Activated T-cell treated with anti-CD3 and anti-CD28 coated beads, Interleukin-2, amount 50 U/mL, for 4 hours (primary cell): Measurements from ENCODE around the gene NT5E. TPM values are rescaled to one million over a fixed set of nuclear protein-coding genes. Genes with fewer than 3 reads are reported as not detected.

Source experiments
- ATAC-seq, 2 donors: fragments of 200-7000 bp; cut with Tn5 transposase; one replicate each; pipeline ENCODE4 v1.10.0; 2021
- DNase-seq: peaks from one replicate; pipeline ENCODE4 v3.0.0-alpha.2; 2020
- H3K27me3 Mint-ChIP-seq: one replicate; pipeline ENCODE4 v1.8.0; 2021; ENCODE audit warnings: low read depth, mixed read lengths
- H3K36me3 Mint-ChIP-seq: one replicate; pipeline ENCODE4 v1.8.0; 2022; ENCODE audit warnings: mixed read lengths; ENCODE audit not compliant: insufficient read depth
- H3K4me1 Mint-ChIP-seq: one replicate; pipeline ENCODE4 v1.8.0; 2021; ENCODE audit warnings: low read depth, mixed read lengths
- H3K4me3 Mint-ChIP-seq: one replicate; pipeline ENCODE4 v1.8.0; 2021; ENCODE audit warnings: mild to moderate bottlenecking, moderate library complexity, mixed read lengths
- H3K9me3 Mint-ChIP-seq: one replicate; pipeline ENCODE4 v1.8.0; 2021; ENCODE audit warnings: mixed read lengths
- total RNA-seq, 3 donors: library from RNA; stranded (reverse); gene quantifications; one replicate each; pipeline ENCODE4 v1.2.1, GENCODE V29; 2021

The NT5E gene
- total RNA-seq, 3 donors from 2014 or later, result 9.4 to 18.4 (median 13.4) TPM

DNA sequence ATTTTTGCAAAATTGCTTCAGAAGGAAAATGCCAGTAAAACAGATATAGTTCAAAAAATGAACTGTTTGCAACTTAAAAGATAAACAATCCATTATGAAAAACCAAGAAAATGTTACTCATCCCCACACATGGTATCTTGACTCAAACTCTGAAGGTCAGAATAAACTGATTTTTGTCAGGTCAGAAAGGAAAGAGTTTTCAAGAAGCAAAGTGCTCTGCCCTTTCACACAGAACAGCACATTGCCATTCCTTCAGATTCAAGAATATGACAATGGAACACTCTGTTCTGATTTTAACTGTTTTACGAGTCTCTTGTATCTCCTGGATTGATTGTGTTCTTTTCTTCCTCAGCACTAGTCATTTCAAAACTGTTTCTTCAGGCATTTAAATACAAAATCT, 33.8 kb upstream of the NT5E start:
- H3K4me3 Mint-ChIP-seq, result no peak overlapping the region
- DNase-seq (no peak), ATAC-seq (no peak)
- peaks cover 7% of the 10 kb centered on the region for H3K4me1 Mint-ChIP-seq
- H3K9me3 Mint-ChIP-seq, result no peaks in the 10 kb centered on the region
- H3K27me3 Mint-ChIP-seq, result peaks cover 4% of the 10 kb centered on the region
- H3K36me3 Mint-ChIP-seq, result no peaks in the 10 kb centered on the region

DNA sequence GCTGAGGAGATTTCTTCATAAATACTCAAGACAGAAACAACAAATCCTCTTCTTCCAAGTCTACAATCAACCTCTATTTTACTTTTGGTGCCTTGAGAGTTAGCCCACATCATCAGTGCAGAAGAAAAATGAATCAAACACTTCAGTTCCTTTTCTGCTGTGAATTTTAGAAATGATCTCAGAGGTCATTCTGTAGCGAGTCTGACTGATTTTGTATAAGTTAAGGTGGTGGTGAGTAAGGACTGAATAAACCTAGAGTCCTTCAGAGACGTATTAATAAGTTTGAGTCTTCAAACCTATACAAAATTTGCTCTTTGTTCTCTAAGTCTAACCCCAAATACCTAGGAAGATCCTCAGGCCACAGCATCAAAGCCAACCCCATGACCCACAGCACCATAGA, 33.1 kb upstream of the NT5E start:
- Mint-ChIP-seq H3K4me1 (peaks cover 7% of the 10 kb centered on the region), H3K9me3 (no peaks in the 10 kb centered on the region), H3K4me3 (no peak overlapping the region), H3K36me3 (no peaks in the 10 kb centered on the region), H3K27me3 (peaks cover 4% of the 10 kb centered on the region)
- ATAC-seq, result no peak
- DNase-seq, result no peak

DNA sequence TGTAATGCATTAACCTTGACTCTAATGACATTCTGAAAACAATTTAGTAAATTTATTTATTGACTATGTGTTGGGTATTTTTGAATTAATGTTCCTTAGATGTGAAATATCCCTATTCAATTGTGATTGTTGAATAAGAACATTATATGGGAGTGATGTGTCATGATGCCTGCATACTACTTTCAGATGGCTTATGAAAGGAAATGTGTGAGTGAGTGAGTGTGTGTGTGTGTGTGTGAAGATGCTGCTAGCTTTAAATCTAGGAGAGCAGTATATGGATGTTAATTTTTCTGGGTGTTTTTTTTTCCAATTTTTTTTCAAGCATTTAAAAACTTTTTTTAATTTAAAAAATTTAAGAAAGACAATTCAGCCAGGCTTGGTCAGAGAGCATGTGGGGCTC, 32.5 kb upstream of the NT5E start:
- DNase-seq (no peak), ATAC-seq (no peak)
- Mint-ChIP-seq H3K9me3 (no peaks in the 10 kb centered on the region), H3K4me1 (peaks cover 7% of the 10 kb centered on the region), H3K36me3 (no peaks in the 10 kb centered on the region), H3K4me3 (no peak overlapping the region), H3K27me3 (peaks cover 4% of the 10 kb centered on the region)

DNA sequence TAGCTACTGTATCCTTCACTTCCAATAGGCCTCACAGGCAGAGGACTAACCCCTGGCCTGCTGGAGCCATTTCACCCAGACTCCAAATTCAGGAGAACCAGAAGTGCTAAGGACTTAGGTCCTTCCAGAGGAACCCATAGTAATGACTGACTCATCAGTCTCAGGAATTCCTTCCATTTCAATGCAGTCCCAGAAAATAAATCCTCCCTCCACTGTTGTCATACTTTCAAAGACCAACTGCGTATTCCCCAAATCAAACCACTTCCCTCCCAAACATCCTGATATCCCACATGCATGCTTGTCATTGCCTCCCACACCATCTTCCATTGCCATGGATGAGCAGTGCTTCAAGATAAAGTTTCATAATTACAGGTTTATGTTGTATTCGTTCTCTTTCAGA, 31.8 kb upstream of the NT5E start:
- H3K36me3 Mint-ChIP-seq, result no peaks in the 10 kb centered on the region
- ATAC-seq, result no peak
- H3K27me3 Mint-ChIP-seq, result peaks cover 4% of the 10 kb centered on the region
- H3K9me3 Mint-ChIP-seq, result no peaks in the 10 kb centered on the region
- H3K4me1 Mint-ChIP-seq, result peaks cover 7% of the 10 kb centered on the region
- H3K4me3 Mint-ChIP-seq, result no peak overlapping the region
- DNase-seq, result no peak

DNA sequence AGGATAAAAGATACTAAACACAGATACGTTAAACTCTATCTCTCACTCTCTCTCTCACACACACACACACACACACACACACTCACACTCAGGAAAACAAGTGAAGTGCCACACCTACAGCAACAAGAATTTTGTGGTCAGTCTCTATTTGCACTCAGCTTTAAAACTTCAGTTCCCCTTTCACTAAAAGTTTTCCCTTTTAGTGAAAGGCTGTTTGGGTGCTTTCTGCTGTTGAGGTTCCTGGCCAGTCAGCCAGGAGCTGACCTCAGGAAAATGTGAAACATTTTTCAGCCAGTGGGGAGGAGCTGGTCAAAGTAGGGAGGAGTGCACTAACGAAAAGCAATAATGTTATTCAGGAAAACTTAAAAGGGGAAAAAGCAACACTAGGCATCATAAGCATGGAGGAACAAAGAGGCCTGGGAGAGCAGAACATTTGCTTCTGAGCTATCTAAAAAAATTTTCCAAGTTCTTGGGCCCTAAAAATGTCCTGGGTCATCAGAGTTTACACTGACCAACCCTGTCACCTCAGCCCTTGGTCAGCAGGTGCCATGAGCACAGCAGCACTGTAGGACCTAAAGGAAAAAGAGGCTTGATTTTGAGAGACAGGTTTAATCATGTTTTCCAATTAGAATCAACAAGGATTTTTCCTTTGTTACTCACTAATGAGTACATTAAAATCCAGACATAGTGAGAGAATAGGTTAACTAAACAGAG, 30.7 kb upstream of the NT5E start:
- no peaks in the 10 kb centered on the region for H3K36me3 Mint-ChIP-seq
- H3K4me1 Mint-ChIP-seq, result peaks cover 7% of the 10 kb centered on the region
- ATAC-seq, result no peak
- peaks cover 4% of the 10 kb centered on the region for H3K27me3 Mint-ChIP-seq
- no peak overlapping the region for H3K4me3 Mint-ChIP-seq
- no peak for DNase-seq
- H3K9me3 Mint-ChIP-seq, result no peaks in the 10 kb centered on the region

DNA sequence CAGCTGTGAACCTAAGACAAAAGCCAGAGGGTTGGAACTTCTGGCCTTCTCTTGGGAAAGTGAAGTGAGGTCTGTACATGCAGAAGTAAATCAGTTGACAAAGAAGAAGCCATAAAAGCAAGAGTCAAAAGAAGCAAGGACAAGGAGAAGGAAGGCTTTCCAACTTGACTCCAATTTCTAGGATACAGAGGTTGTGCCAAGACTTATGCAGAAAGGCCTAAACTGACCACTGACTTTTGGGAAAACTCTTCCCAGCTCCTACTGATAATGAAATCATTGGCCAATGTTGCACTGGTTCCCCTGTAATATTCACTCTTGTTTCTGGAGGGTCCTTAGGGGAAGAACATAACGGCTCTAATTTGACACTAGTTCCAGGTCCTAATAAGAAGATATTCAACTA, 29.3 kb upstream of the NT5E start:
- peaks cover 4% of the 10 kb centered on the region for H3K27me3 Mint-ChIP-seq
- peaks cover 7% of the 10 kb centered on the region for H3K4me1 Mint-ChIP-seq
- ATAC-seq (no peak), DNase-seq (no peak)
- H3K4me3 Mint-ChIP-seq, result no peak overlapping the region
- H3K36me3 Mint-ChIP-seq, result no peaks in the 10 kb centered on the region
- H3K9me3 Mint-ChIP-seq, result peaks cover 10% of the 10 kb centered on the region

DNA sequence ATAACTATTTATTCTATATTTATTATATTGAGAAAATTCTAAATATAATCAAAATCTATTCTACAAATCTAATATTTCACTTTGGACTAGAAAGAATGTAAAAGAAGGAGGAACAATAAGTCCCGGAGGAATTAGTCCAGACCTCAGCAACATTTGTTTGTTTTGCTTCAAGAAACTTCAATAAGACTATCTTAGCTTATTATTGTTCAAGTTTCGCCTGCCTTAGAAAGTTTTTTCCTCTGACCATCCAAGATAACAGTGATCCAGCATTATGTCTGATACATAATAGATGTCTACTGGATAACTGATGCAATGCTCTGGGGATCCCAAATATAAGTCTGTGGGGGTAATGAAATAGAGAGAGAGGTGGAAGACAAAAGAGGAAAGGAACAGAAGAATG, 28.7 kb upstream of the NT5E start:
- no peak for DNase-seq
- no peak overlapping the region for H3K4me3 Mint-ChIP-seq
- H3K27me3 Mint-ChIP-seq, result peaks cover 4% of the 10 kb centered on the region
- H3K4me1 Mint-ChIP-seq, result peaks cover 7% of the 10 kb centered on the region
- peaks cover 14% of the 10 kb centered on the region for H3K9me3 Mint-ChIP-seq
- no peaks in the 10 kb centered on the region for H3K36me3 Mint-ChIP-seq
- no peak for ATAC-seq

DNA sequence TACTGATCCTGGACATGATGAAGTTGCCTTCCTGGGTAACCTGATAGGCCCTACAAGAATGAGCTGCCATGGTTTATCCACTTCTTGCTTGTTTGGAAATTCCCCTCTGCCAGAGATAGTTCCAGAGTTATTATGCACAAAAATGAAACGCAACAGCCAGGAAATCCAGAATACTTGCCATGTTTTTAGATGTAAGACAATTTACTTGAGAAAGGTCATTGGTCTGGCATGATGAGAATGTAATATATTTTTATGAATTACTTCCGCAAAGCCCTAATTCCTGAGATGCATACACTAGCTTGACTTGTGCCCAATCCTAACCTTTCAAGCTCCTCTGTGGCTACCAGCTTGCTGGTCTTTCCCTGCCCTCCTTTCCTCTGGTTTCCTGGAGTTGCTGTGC, 27.9 kb upstream of the NT5E start:
- ATAC-seq (no peak), DNase-seq (no peak)
- H3K9me3 Mint-ChIP-seq, result peaks cover 14% of the 10 kb centered on the region
- H3K4me1 Mint-ChIP-seq, result peaks cover 7% of the 10 kb centered on the region
- H3K36me3 Mint-ChIP-seq, result no peaks in the 10 kb centered on the region
- H3K4me3 Mint-ChIP-seq, result no peak overlapping the region
- H3K27me3 Mint-ChIP-seq, result peaks cover 2% of the 10 kb centered on the region

DNA sequence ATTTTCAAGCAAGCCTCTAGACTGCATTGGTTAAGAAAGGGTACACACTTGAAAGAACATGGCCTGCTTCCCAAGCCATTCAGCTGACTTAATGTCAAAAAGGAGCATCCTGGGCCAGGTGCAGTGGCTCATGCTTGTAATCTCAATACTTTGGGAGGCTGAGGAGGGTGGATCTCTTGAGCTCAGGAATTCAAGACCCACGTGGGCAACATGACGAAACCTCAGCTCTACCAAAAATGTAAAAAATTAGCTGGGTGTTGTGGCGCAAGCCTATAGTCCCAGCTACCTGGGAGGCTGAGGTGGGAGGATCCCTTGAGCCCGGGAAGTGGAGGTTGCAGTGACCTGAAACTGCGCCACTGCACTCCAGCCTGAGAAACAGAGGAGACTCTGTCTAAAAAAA, 26.9 kb upstream of the NT5E start:
- DNase-seq, result no peak

DNA sequence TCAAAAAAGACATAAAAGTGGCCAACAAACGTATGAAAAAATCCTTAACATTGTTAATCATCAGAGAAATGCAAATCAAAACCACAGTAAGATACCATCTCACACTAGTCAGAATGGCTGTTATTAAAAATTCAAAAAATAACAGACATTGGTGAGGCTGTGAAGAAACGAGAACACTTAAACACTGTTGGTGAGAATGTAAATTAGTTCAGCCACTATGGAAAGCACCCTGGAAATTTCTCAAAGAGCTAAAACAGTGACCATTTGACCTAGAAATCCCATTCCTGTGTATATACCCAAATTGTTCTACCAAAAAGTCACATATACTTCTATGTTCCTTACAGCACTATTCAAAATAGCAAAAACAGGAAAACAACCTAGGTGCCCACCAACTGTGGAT, 24.9 kb upstream of the NT5E start:
- Mint-ChIP-seq H3K4me1 (no peaks in the 10 kb centered on the region), H3K4me3 (no peak overlapping the region), H3K36me3 (no peaks in the 10 kb centered on the region), H3K27me3 (peaks cover 3% of the 10 kb centered on the region), H3K9me3 (peaks cover 14% of the 10 kb centered on the region)
- DNase-seq, result no peak
- ATAC-seq, result no peak

More for the DNA sequence above, 26.9 kb upstream of the NT5E start:
- peaks cover 14% of the 10 kb centered on the region for H3K9me3 Mint-ChIP-seq
- peaks cover 5% of the 10 kb centered on the region for H3K27me3 Mint-ChIP-seq
- H3K4me3 Mint-ChIP-seq, result no peak overlapping the region
- H3K4me1 Mint-ChIP-seq, result peaks cover 7% of the 10 kb centered on the region
- no peaks in the 10 kb centered on the region for H3K36me3 Mint-ChIP-seq
- no peak for ATAC-seq

DNA sequence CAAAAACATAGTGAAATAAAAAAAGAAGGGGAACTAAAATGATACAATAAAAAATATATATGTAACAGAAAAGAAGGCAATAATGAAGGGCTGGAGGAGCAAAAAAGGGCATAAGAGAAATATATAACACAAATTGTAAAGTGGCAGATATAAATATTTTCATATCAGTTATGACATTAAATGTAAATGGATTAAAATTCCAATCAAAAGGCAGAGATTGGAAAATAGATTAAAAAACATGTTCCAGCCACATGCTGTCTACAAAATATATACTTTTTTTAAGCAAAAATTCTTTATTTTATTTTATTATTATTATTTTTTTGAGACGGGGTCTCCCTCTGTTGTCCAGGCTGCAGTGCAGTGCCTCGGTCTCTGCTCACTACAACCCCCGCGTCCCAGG, 23.9 kb upstream of the NT5E start:
- no peak overlapping the region for H3K4me3 Mint-ChIP-seq
- H3K27me3 Mint-ChIP-seq, result peaks cover 3% of the 10 kb centered on the region
- peaks cover 14% of the 10 kb centered on the region for H3K9me3 Mint-ChIP-seq
- ATAC-seq, result no peak
- DNase-seq, result no peak
- no peaks in the 10 kb centered on the region for H3K4me1 Mint-ChIP-seq
- H3K36me3 Mint-ChIP-seq, result no peaks in the 10 kb centered on the region

DNA sequence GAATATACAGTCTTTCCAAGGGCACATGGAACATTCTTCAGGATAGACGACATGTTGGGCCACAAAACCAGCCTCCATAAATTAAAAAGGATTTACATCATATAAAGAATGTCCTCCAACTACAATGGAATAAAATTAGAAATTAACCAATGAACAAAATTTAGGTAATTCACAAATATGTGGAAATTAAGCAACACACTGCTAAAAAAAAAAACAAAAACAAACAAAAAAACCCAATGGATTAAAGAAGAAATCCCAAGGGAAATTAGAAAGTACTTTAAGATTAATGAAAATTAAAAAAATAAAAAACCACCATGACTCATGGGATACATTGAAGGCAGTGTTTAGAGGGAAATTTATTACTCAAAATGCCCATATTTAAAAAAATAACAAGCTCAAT, 21.4 kb upstream of the NT5E start:
- Mint-ChIP-seq H3K36me3 (no peaks in the 10 kb centered on the region), H3K4me1 (no peaks in the 10 kb centered on the region), H3K27me3 (peaks cover 3% of the 10 kb centered on the region), H3K9me3 (peaks cover 14% of the 10 kb centered on the region), H3K4me3 (no peak overlapping the region)
- ATAC-seq (no peak), DNase-seq (no peak)

DNA sequence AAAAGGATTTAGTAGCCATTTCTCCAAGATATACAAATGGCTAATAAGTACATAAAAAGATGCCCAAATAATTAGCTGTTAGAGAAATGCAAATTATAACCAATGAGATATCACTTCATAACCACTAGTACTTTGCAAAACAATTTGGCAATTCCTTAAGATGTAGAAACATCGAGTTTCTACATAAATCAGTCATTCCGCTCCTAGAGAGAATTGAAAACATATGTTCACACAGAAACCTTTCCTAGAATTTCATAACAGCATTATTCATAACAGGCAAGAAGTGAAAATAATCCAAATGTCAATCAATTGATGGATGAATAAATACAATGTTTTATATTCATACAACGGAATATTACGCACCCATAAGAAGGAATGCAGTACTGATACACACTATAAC, 20.5 kb upstream of the NT5E start:
- ATAC-seq (no peak), DNase-seq (no peak)
- no peaks in the 10 kb centered on the region for H3K4me1 Mint-ChIP-seq
- H3K36me3 Mint-ChIP-seq, result no peaks in the 10 kb centered on the region
- no peak overlapping the region for H3K4me3 Mint-ChIP-seq
- peaks cover 3% of the 10 kb centered on the region for H3K27me3 Mint-ChIP-seq
- peaks cover 14% of the 10 kb centered on the region for H3K9me3 Mint-ChIP-seq

DNA sequence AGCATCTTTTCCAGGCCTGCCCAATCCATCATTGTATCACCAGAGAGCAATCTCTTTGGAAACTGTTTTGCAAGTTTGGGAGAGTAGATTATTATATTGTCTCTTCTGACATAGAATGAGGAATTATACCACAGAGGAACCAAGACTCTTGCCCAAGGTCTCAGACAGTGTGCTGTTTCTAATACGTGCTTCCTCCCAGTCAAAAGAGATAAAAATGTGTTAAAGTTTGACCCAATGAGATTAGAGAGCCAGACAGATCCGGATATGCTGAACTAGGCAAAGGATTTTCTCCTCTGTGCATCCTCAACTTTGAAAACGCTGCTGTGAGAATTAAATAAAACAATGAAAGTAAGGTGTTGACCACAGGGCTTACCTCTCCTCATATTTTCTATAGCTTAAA, 18.6 kb upstream of the NT5E start:
- no peak for ATAC-seq
- H3K4me1 Mint-ChIP-seq, result no peaks in the 10 kb centered on the region
- no peaks in the 10 kb centered on the region for H3K36me3 Mint-ChIP-seq
- H3K27me3 Mint-ChIP-seq, result peaks cover 3% of the 10 kb centered on the region
- no peak for DNase-seq
- H3K4me3 Mint-ChIP-seq, result no peak overlapping the region
- H3K9me3 Mint-ChIP-seq, result no peaks in the 10 kb centered on the region

DNA sequence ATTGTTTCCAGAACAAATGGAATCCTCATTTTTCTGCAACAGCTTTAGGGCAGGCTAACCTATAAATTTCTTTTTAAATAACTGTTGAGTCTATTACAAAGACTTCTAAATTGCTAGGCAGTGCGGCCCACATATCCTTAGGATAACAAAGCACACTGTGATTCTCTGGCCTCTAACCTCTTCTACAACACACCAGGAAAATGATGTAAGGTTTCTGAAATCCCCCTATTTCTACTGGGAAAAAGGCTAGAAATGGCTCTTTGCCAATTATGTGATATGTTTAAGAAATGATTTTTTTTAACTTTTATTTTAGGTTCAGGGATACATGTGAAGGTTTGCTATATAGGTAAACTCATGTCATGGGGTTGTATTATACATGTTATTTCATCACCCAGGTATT, 17.3 kb upstream of the NT5E start:
- ATAC-seq (no peak), DNase-seq (no peak)
- H3K4me1 Mint-ChIP-seq, result no peaks in the 10 kb centered on the region

DNA sequence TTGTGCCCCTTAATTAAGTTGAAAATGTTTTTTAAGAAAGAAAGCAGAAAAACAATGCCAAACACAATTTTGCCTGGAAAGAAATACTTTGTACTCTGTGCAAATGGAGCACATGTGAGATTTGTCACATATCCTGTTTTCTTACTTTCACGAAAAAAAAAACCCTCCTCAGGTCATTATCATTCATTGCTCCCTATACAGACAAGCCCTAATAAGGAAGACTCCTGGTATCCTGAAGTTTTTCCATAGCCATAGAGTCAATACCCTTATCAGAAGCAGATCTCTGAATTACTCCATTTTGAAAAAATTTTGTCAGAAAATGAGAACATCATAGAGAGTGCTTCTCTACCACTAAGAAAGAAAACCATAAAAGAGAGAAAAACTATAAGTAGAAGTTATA, 14.0 kb upstream of the NT5E start:
- no peaks in the 10 kb centered on the region for H3K4me1 Mint-ChIP-seq
- H3K27me3 Mint-ChIP-seq, result no peaks in the 10 kb centered on the region
- H3K36me3 Mint-ChIP-seq, result no peaks in the 10 kb centered on the region
- no peak overlapping the region for H3K4me3 Mint-ChIP-seq
- ATAC-seq (no peak), DNase-seq (no peak)
- no peaks in the 10 kb centered on the region for H3K9me3 Mint-ChIP-seq

More for the DNA sequence above, 17.3 kb upstream of the NT5E start:
- Mint-ChIP-seq H3K27me3 (peaks cover 2% of the 10 kb centered on the region), H3K4me3 (no peak overlapping the region), H3K9me3 (no peaks in the 10 kb centered on the region), H3K36me3 (no peaks in the 10 kb centered on the region)
